ENCODE data around the gene GFOD2.

Gene GFOD2

GRCh38 chr16:67641779-67642708, 77.1 kb downstream of the GFOD2 start:
- no peak for DNase-seq (ENCODE audit: low spot score)

- DNase-seq (ENCODE audit: low spot score), result no peak
These were observed 81.5 kb downstream of the GFOD2 start for GRCh38 chr16:67637625-67638024.

GRCh38 chr16:67636713-67637112, 82.4 kb downstream of the GFOD2 start:
- DNase-seq (ENCODE audit: low spot score), result no peak

GRCh38 chr16:67632415-67633172, 86.5 kb downstream of the GFOD2 start:
- DNase-seq (ENCODE audit: low spot score), result no peak

GRCh38 chr16:67628216-67628615, 90.9 kb downstream of the GFOD2 start:
- DNase-seq (ENCODE audit: low spot score), result no peak
